Activated naive CD4-positive, alpha-beta T cell treated with anti-CD3 and anti-CD28 coated beads for 36 hours (primary cell): ENCODE data around the gene G0S2. TPM values are rescaled to one million over a fixed set of nuclear protein-coding genes. Genes with fewer than 3 reads are reported as not detected.

ENCODE experiments used
- total RNA-seq, 2 experiments: library from RNA; stranded (reverse); gene quantifications; one replicate each; pipeline ENCODE4 v1.2.3, GENCODE V29; 2021

The G0S2 gene
- total RNA-seq, 2 experiments from 2014 or later, result 138 to 139 TPM

Other genes starting within 250 kb of the G0S2 start
- gene CAMK1G, start 91.7 kb upstream of the G0S2 start, total RNA-seq, result 1 to 10 TPM; 2.4 to 2.8 TPM
- 10 to 100 TPM; 11.8 to 13.0 TPM for gene LAMB3, start 23.0 kb upstream of the G0S2 start, total RNA-seq
- 1 to 10 TPM; 6.7 to 8.0 TPM for gene HSD11B1, start 29.4 kb downstream of the G0S2 start, total RNA-seq
- gene TRAF3IP3, start 80.6 kb downstream of the G0S2 start, total RNA-seq, result 100 to 1,000 TPM; 107 to 113 TPM
- 1 to 10 TPM; 3.5 to 4.6 TPM for gene C1orf74, start 109.1 kb downstream of the G0S2 start, total RNA-seq
- under 1 TPM; 0.48 to 0.64 TPM for gene IRF6, start 130.7 kb downstream of the G0S2 start, total RNA-seq
- gene UTP25, start 152.6 kb downstream of the G0S2 start, total RNA-seq, result 1 to 10 TPM; 4.1 to 4.6 TPM